CD4-positive, alpha-beta memory T cell (primary cell): ENCODE data around the gene MLLT11. TPM values are rescaled to one million over a fixed set of nuclear protein-coding genes. Genes with fewer than 3 reads are reported as not detected.
"Not testable (repeated sequence)": the region's sequence is repeated elsewhere in the genome, so short reads cannot be mapped to it uniquely, and the experiment has no call there.

Experiments
- CTCF ChIA-PET: fragments of 350-600 bp; sonication (Branson Sonifier 250); formaldehyde crosslinking; loops from one replicate; lab custom pipeline; 2021; ENCODE audit warnings: inconsistent platforms; ENCODE audit not compliant: partially characterized antibody; lab: Charles Lee
- POLR2A ChIA-PET: fragments of 350-600 bp; sonication (Branson Sonifier 250); formaldehyde crosslinking; loops from one replicate; lab custom pipeline; 2021; ENCODE audit not compliant: partially characterized antibody; lab: Charles Lee
- DNase-seq, 5 donors: peaks; one replicate each; pipeline versions ENCODE4 v3.0.0 to v3.0.0-alpha.2; 2020 to 2022; ENCODE audit warnings: mixed read lengths in 1 of 5
- H3K27ac ChIP-seq: one replicate; pipeline ENCODE4 v1.7.0; 2013; ENCODE audit warnings: low read depth, low read length
- H3K27me3 ChIP-seq: 2 replicates; pipeline ENCODE4 v1.7.0; 2013; ENCODE audit warnings: mild to moderate bottlenecking, low read length, moderate library complexity; ENCODE audit not compliant: insufficient read depth
- H3K36me3 ChIP-seq: 2 replicates; pipeline ENCODE4 v1.7.0; 2013; ENCODE audit warnings: mild to moderate bottlenecking, low read length, moderate library complexity; ENCODE audit not compliant: insufficient read depth
- H3K4me1 ChIP-seq: 2 replicates; pipeline ENCODE4 v1.7.0; 2013; ENCODE audit warnings: mild to moderate bottlenecking, low read length, moderate library complexity; ENCODE audit not compliant: insufficient read depth
- H3K4me3 ChIP-seq, 2 donors: one replicate each; pipeline ENCODE4 v1.7.0; 2013; ENCODE audit warnings: low read length in 2 of 2, mild to moderate bottlenecking in 1 of 2
- H3K9me3 ChIP-seq, 2 donors: one replicate each; pipeline ENCODE4 v1.7.0; 2013; ENCODE audit warnings: low read length in 2 of 2, control low read depth in 1 of 2; ENCODE audit not compliant: control insufficient read depth in 1 of 2
- H3K27ac Mint-ChIP-seq, 7 donors: one replicate each; pipeline ENCODE4 v1.8.0; 2020 to 2021; ENCODE audit warnings: mixed read lengths in 7 of 7, mild to moderate bottlenecking in 6 of 7, inconsistent platforms in 3 of 7, moderate library complexity in 3 of 7
- H3K27me3 Mint-ChIP-seq, 2 donors: one replicate each; pipeline ENCODE4 v1.8.0; 2020 to 2021; ENCODE audit warnings: mixed read lengths in 2 of 2
- H3K36me3 Mint-ChIP-seq, 2 donors: one replicate each; pipeline ENCODE4 v1.8.0; 2020 to 2021; ENCODE audit warnings: mixed read lengths in 2 of 2, inconsistent platforms in 1 of 2, mild to moderate bottlenecking in 1 of 2
- H3K4me1 Mint-ChIP-seq, 4 donors: one replicate each; pipeline ENCODE4 v1.8.0; 2020 to 2021; ENCODE audit warnings: mixed read lengths in 4 of 4, mild to moderate bottlenecking in 1 of 4
- H3K4me3 Mint-ChIP-seq, 8 donors: one replicate each; pipeline ENCODE4 v1.8.0; 2020 to 2021; ENCODE audit warnings: mixed read lengths in 8 of 8, mild to moderate bottlenecking in 7 of 8, moderate library complexity in 6 of 8, inconsistent platforms in 3 of 8
- H3K9me3 Mint-ChIP-seq, 8 donors: one replicate each; pipeline ENCODE4 v1.8.0; 2020 to 2021; ENCODE audit warnings: mixed read lengths in 8 of 8, mild to moderate bottlenecking in 5 of 8, inconsistent platforms in 3 of 8, moderate library complexity in 1 of 8
- intact Hi-C: fragments of 100-400 bp; cut with micrococcal nuclease; formaldehyde crosslinking; loops from one replicate; pipeline ENCODE4 v1.15.1; 2023
- polyA plus RNA-seq, 2 donors: library from polyadenylated mRNA; unstranded; fragments of 300-500 nt; fragmentation: Illumina TruSeq; gene quantifications; one replicate each; pipeline ENCODE4 v1.2.3, GENCODE V29; 2021
- total RNA-seq, 2 experiments: library from RNA; stranded (reverse); gene quantifications; one replicate each; pipeline ENCODE4 v1.2.3, GENCODE V29; 2021

MLLT11 gene
- total and polyA plus RNA-seq, 4 experiments from 2014 or later: 3.6 to 4.9 (median 4.2) TPM

GRCh38 chr1:151070474-151071276 lies 10.5 kb downstream of the MLLT11 start, which contains the start of gene GABPB2:
GABPB2 (plus strand) TSS chr1:151070761; CDS start chr1:151088190, 17,429 bp downstream.
- Histone ChIP-seq H3K4me3 (peak within 1 kb of the TSS; percentile 57 to 96), H3K27me3 (no peaks in the 10 kb centered on the region), H3K9me3 (no peaks in the 10 kb centered on the region), H3K36me3 (no peaks in the 10 kb centered on the region), H3K4me1 (peaks cover 17% of the 10 kb centered on the region), H3K27ac (peak within 1 kb of the TSS; percentile 97)
- Mint-ChIP-seq H3K27ac (peak within 1 kb of the TSS; percentile 97 to 100 (median 100)), H3K27me3 (no peaks in the 10 kb centered on the region), H3K4me1 (peaks cover 13 to 34% (median 23%) of the 10 kb centered on the region in 4 donors), H3K4me3 (peak within 1 kb of the TSS; percentile 95 to 100 (median 99)), H3K9me3 (no peaks in the 10 kb centered on the region), H3K36me3 (peaks cover 12 to 21% of the 10 kb centered on the region in 2 donors)
- intact Hi-C loops: loop anchor here (1.0 to 10.0 kb wide), 6 partner anchors 10 to 274 kb away; partner anchors contain the start of genes MLLT11, PRUNE1, RFX5 and TNFAIP8L2
- POLR2A ChIA-PET: interaction anchor here (0.6 to 5.6 kb wide), 14 partner anchors 8 to 159 kb away, joined by 3 to 124 read pairs (median 4); partner anchors contain the start of genes C1orf56, CDC42SE1, LYSMD1 and MINDY1
- CTCF ChIA-PET: interaction anchor here (0.8 to 8.7 kb wide), 13 partner anchors 12 to 181 kb away, joined by 3 to 92 read pairs (median 4); partner anchors contain the start of genes CDC42SE1, MINDY1, MLLT11 and TNFAIP8L2
- DNase-seq: peak; percentile 87 to 96 (median 88)

- H3K27ac ChIP-seq: peak overlapping the region; percentile 97
- POLR2A ChIA-PET: interaction anchor here (1.2 to 5.6 kb wide), 5 partner anchors 9 to 72 kb away, joined by 3 to 124 read pairs (median 22); partner anchors contain the start of genes C1orf56, CDC42SE1 and MLLT11
- H3K27me3 Mint-ChIP-seq: no peaks in the 10 kb centered on the region
- H3K36me3 Mint-ChIP-seq: peaks cover 12 to 23% of the 10 kb centered on the region in 2 donors
- peak overlapping the region in 5 of 7 donors; percentile 10 to 100 (median 99) for H3K27ac Mint-ChIP-seq
- intact Hi-C loops: loop anchor here (10.0 kb wide), 1 partner anchor 273 kb away; the partner anchor contains the start of gene RFX5
- no peaks in the 10 kb centered on the region for H3K36me3 ChIP-seq
- H3K4me1 Mint-ChIP-seq: peaks cover 13 to 34% (median 25%) of the 10 kb centered on the region in 4 donors
- H3K4me3 Mint-ChIP-seq: peak overlapping the region in 6 of 8 donors; percentile 95 to 100 (median 98)
- no peak for DNase-seq
- H3K27me3 ChIP-seq: no peaks in the 10 kb centered on the region
- peaks cover 17% of the 10 kb centered on the region for H3K4me1 ChIP-seq
- no peaks in the 10 kb centered on the region for H3K9me3 ChIP-seq
- H3K9me3 Mint-ChIP-seq: no peaks in the 10 kb centered on the region
- CTCF ChIA-PET: interaction anchor here (0.9 to 8.7 kb wide), 11 partner anchors 13 to 85 kb away, joined by 3 to 92 read pairs (median 7); partner anchors contain the start of genes C1orf56, CDC42SE1, MINDY1 and MLLT11
- no peak overlapping the region for H3K4me3 ChIP-seq
Measured at GRCh38 chr1:151072224-151072623, 12.0 kb downstream of the MLLT11 start.

- no peaks in the 10 kb centered on the region for H3K36me3 ChIP-seq
- Mint-ChIP-seq H3K4me3 (no peak overlapping the region), H3K4me1 (no peaks in the 10 kb centered on the region), H3K27ac (peak overlapping the region in 2 of 7 donors; percentile 16 to 65), H3K9me3 (no peaks in the 10 kb centered on the region), H3K36me3 (peaks cover 0 to 9% of the 10 kb centered on the region in 2 donors), H3K27me3 (no peaks in the 10 kb centered on the region)
- intact Hi-C loops: no loop called here
- H3K9me3 ChIP-seq: no peaks in the 10 kb centered on the region
- H3K4me1 ChIP-seq: no peaks in the 10 kb centered on the region
- DNase-seq: no peak
- H3K4me3 ChIP-seq: no peak overlapping the region
- no peak overlapping the region for H3K27ac ChIP-seq
- no peaks in the 10 kb centered on the region for H3K27me3 ChIP-seq
- CTCF ChIA-PET: interaction anchor here (0.6 to 1.8 kb wide), 5 partner anchors 11 to 115 kb away, joined by 3 to 15 read pairs (median 3); no protein-coding TSS in a partner anchor
- POLR2A ChIA-PET: interaction anchor here (1.4 kb wide), 2 partner anchors 27 to 71 kb away, joined by 3 read pairs; partner anchors contain the start of gene TNFAIP8L2
Measured at GRCh38 chr1:151085953-151086559, 25.9 kb downstream of the MLLT11 start.

- H3K36me3 ChIP-seq, H3K27ac Mint-ChIP-seq, H3K4me1 ChIP-seq, H3K9me3 ChIP-seq, intact Hi-C loops, H3K27me3 ChIP-seq, DNase-seq, H3K27ac ChIP-seq, H3K27me3 Mint-ChIP-seq, H3K4me1 Mint-ChIP-seq, H3K4me3 Mint-ChIP-seq, H3K9me3 Mint-ChIP-seq, H3K4me3 ChIP-seq: not testable (repeated sequence)
- ChIA-PET POLR2A (interaction anchor here (1.0 to 4.3 kb wide), 2 partner anchors 12 to 59 kb away, joined by 3 to 63 read pairs; partner anchors contain the start of gene TNFAIP8L2), CTCF (interaction anchor here (0.7 to 8.8 kb wide), 10 partner anchors 11 to 1172 kb away, joined by 3 to 324 read pairs (median 4); partner anchors contain the start of gene TNFAIP8L2)
- peaks cover 15 to 20% of the 10 kb centered on the region in 2 donors for H3K36me3 Mint-ChIP-seq
Measured at GRCh38 chr1:151097426-151097825, 37.2 kb downstream of the MLLT11 start.

GRCh38 chr1:151098126-151098525 lies 37.9 kb downstream of the MLLT11 start:
- H3K27ac Mint-ChIP-seq: no peak overlapping the region
- no peak overlapping the region for H3K4me3 ChIP-seq
- POLR2A ChIA-PET: interaction anchor here (4.3 kb wide), 1 partner anchor 58 kb away, joined by 63 read pairs; the partner anchor contains the start of gene TNFAIP8L2
- no peak overlapping the region for H3K27ac ChIP-seq
- no peak overlapping the region for H3K4me3 Mint-ChIP-seq
- H3K27me3 Mint-ChIP-seq: no peaks in the 10 kb centered on the region
- H3K36me3 ChIP-seq: no peaks in the 10 kb centered on the region
- no peaks in the 10 kb centered on the region for H3K9me3 Mint-ChIP-seq
- H3K4me1 Mint-ChIP-seq: no peaks in the 10 kb centered on the region
- H3K27me3 ChIP-seq: no peaks in the 10 kb centered on the region
- CTCF ChIA-PET: interaction anchor here (1.0 to 8.8 kb wide), 6 partner anchors 27 to 154 kb away, joined by 3 to 324 read pairs (median 8); partner anchors contain the start of gene TNFAIP8L2
- no peak for DNase-seq
- H3K4me1 ChIP-seq: no peaks in the 10 kb centered on the region
- H3K9me3 ChIP-seq: no peaks in the 10 kb centered on the region
- intact Hi-C loops: no loop called here
- H3K36me3 Mint-ChIP-seq: peaks cover 16 to 18% of the 10 kb centered on the region in 2 donors

- Histone ChIP-seq H3K4me3 (no peak overlapping the region), H3K27me3 (no peaks in the 10 kb centered on the region), H3K36me3 (peaks cover 14% of the 10 kb centered on the region), H3K4me1 (no peaks in the 10 kb centered on the region), H3K9me3 (no peaks in the 10 kb centered on the region), H3K27ac (no peak overlapping the region)
- Mint-ChIP-seq H3K9me3 (no peaks in the 10 kb centered on the region), H3K27me3 (no peaks in the 10 kb centered on the region), H3K36me3 (peaks cover 15 to 34% of the 10 kb centered on the region in 2 donors), H3K4me3 (no peak overlapping the region), H3K27ac (peak overlapping the region in 1 of 7 donors; percentile 46), H3K4me1 (no peaks in the 10 kb centered on the region)
- CTCF ChIA-PET: interaction anchor here (1.3 to 5.4 kb wide), 2 partner anchors 48 to 146 kb away, joined by 3 to 71 read pairs; no protein-coding TSS in a partner anchor
- POLR2A ChIA-PET: no interaction called here
- no peak for DNase-seq
- intact Hi-C loops: no loop called here
Measured at GRCh38 chr1:151104630-151105029, 44.4 kb downstream of the MLLT11 start.
